Gastrocnemius medialis (tissue), 4 donors: ENCODE measurements around the gene UCK2. TPM values are rescaled to one million over a fixed set of nuclear protein-coding genes. Genes with fewer than 3 reads are reported as not detected.

Experiments used
- ATAC-seq, 2 donors: fragments of 150-250 bp; one replicate each; pipeline ENCODE4 v1.9.1; 2016
- DNase-seq, 2 donors: peaks; one replicate each; pipeline ENCODE4 v3.0.0-alpha.2; 2019
- H3K27ac ChIP-seq, 4 donors: fragments of 200-600 bp; sonication (generic); 1 replicate in 1 of 4; 2 replicates in 3 of 4; pipeline ENCODE4 v1.5.1; 2016 to 2018; ENCODE audit warnings: mild to moderate bottlenecking in 2 of 4, moderate library complexity in 1 of 4
- H3K27me3 ChIP-seq, 3 donors: fragments of 200-600 bp; sonication (generic) in 2 of 3; 1 replicate in 1 of 3; 2 replicates in 2 of 3; pipeline versions ENCODE4 v1.5.1 to v1.6.0; 2016 to 2019; ENCODE audit warnings: mild to moderate bottlenecking in 1 of 3, moderate library complexity in 1 of 3
- H3K36me3 ChIP-seq, 2 donors: fragments of 200-600 bp; sonication (generic) in 1 of 2; one replicate each; pipeline ENCODE4 v1.5.1; 2017 to 2018
- H3K4me1 ChIP-seq, 2 donors: fragments of 200-600 bp; sonication (generic) in 1 of 2; one replicate each; pipeline ENCODE4 v1.5.1; 2016 to 2017; ENCODE audit warnings: mild to moderate bottlenecking in 2 of 2
- H3K4me3 ChIP-seq, 4 donors: fragments of 200-600 bp; sonication (generic) in 3 of 4; 1 replicate in 1 of 4; 2 replicates in 3 of 4; pipeline ENCODE4 v1.5.1; 2016 to 2019; ENCODE audit warnings: mild to moderate bottlenecking in 2 of 4
- H3K9me3 ChIP-seq, 3 donors: fragments of 200-600 bp; sonication (generic) in 2 of 3; 1 replicate in 1 of 3; 2 replicates in 2 of 3; pipeline ENCODE4 v1.5.1; 2016 to 2019
- POLR2A ChIP-seq, 2 donors: fragments of 450-650 bp; IDR thresholded peaks; one replicate each; pipeline ENCODE4 v1.6.1; 2017; ENCODE audit warnings: antibody characterized with exemption in 2 of 2, mild to moderate bottlenecking in 2 of 2, moderate library complexity in 2 of 2
- in situ Hi-C, 4 donors: fragments of 200-750 bp; cut with MboI; loops; one replicate each; pipeline versions ENCODE4 v1.15.0 to v1.8.0; 2017; ENCODE audit warnings: low sequenced_read_pairs in 4 of 4
- intact Hi-C: fragments of 100-400 bp; cut with DNase I; formaldehyde crosslinking; loops from one replicate; pipeline ENCODE4 v1.15.1; 2023; ENCODE audit warnings: low total_unique reads
- total RNA-seq, 4 donors: library from RNA; depleted of rRNA; stranded (reverse); fragments of >200 nt; gene quantifications; one replicate each; pipeline versions ENCODE4 v1.1.0 to v1.2.3, GENCODE V29; 2016
- TF ChIP-seq, protein P1 (sequence below), 5 experiments: fragments of 450-650 bp in 3 of 5; fragments of 200-600 bp in 2 of 5; sonication (generic) in 2 of 5; IDR thresholded peaks in 4 of 5; conservative IDR thresholded peaks in 1 of 5; 1 replicate in 4 of 5; 2 replicates in 1 of 5; pipeline ENCODE4 v1.5.1; 2016 to 2019; ENCODE audit warnings: antibody characterized with exemption in 5 of 5, mild to moderate bottlenecking in 3 of 5, moderate library complexity in 3 of 5

UCK2 gene
- total RNA-seq, 4 donors from 2014 or later, result 14.0 to 32.7 (median 24.1) TPM

DNA sequence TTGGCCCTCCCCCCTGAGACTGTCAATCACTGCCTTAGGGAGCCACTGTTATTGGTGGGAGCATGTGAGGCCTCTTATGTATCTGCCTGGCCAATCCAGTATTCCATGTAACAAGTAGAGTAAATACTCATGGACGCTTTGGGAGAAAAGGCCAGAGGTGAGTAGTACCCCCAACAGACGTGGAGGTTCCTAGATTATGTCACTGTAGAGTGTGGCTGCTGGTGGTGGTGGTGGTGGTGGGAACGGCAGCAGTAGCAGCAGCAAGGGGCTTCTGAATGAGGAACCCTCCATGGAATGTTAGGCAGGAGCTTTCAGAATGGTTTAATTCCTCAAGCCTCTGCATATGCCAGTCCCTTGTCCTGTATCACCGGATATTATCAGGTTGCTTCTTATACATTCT is 118.5 kb downstream of the UCK2 start:
- H3K4me1 ChIP-seq, result no peaks in the 10 kb centered on the region
- in situ Hi-C loops (loop anchor here in 1 of 4 donors (25.0 kb wide), 1 partner anchor 216 kb away; the partner anchor contains the start of gene FAM78B), intact Hi-C loops (no loop called here)
- no peaks in the 10 kb centered on the region for H3K9me3 ChIP-seq
- no peak overlapping the region for H3K4me3 ChIP-seq
- ATAC-seq (no peak), DNase-seq (no peak)
- no peak for TF ChIP-seq POLR2A (IDR thresholded peaks at IDR 0.05)
- TF ChIP-seq, protein P1, sequence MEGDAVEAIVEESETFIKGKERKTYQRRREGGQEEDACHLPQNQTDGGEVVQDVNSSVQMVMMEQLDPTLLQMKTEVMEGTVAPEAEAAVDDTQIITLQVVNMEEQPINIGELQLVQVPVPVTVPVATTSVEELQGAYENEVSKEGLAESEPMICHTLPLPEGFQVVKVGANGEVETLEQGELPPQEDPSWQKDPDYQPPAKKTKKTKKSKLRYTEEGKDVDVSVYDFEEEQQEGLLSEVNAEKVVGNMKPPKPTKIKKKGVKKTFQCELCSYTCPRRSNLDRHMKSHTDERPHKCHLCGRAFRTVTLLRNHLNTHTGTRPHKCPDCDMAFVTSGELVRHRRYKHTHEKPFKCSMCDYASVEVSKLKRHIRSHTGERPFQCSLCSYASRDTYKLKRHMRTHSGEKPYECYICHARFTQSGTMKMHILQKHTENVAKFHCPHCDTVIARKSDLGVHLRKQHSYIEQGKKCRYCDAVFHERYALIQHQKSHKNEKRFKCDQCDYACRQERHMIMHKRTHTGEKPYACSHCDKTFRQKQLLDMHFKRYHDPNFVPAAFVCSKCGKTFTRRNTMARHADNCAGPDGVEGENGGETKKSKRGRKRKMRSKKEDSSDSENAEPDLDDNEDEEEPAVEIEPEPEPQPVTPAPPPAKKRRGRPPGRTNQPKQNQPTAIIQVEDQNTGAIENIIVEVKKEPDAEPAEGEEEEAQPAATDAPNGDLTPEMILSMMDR (IDR thresholded peaks at IDR 0.05 in 4 of 5, conservative IDR thresholded peaks at IDR 0.05 in 1 of 5), result no peak
- H3K27ac ChIP-seq, result no peak overlapping the region
- H3K27me3 ChIP-seq, result no peaks in the 10 kb centered on the region
- no peaks in the 10 kb centered on the region for H3K36me3 ChIP-seq

DNA sequence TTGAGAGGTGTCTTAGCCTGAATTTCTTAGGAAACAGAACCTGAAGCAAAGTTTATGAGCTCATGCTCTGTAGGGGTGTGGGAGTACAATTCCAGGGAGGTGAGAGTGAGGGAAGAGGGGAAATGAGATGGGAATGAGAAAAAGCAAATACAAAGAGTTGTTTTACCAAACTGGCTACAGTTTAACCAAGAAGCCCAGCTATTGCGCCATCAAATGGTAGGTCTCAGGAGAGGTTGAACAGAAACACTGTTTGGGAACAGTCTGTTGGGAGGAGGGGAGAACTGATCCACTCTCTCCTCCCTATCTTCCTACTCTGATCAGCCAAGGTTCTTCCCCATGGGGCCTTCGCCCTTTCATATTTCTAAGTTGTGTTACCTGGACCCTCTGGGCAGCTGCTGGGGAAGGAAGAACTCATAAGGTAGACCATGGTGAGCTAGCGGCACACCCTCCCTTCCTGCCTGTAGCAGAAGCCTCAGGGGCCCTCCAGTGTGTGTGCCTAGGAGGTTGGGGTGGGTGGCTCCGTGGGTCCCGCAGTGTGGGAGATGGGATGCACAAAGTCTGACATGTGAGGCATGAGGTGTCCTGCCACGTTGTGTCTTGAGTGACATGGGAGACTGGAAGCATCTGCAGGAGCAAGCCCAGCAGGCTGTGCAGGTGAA is 120.5 kb downstream of the UCK2 start:
- DNase-seq (no peak), ATAC-seq (no peak)
- in situ Hi-C loops, result loop anchor here in 1 of 4 donors (25.0 kb wide), 1 partner anchor 214 kb away; the partner anchor contains the start of gene FAM78B
- Histone ChIP-seq H3K9me3 (no peaks in the 10 kb centered on the region), H3K36me3 (no peaks in the 10 kb centered on the region), H3K4me1 (no peaks in the 10 kb centered on the region), H3K27me3 (no peaks in the 10 kb centered on the region), H3K4me3 (no peak overlapping the region), H3K27ac (no peak overlapping the region)
- intact Hi-C loops, result no loop called here
- no peak for TF ChIP-seq POLR2A (IDR thresholded peaks at IDR 0.05)
- TF ChIP-seq, protein P1 (IDR thresholded peaks at IDR 0.05 in 4 of 5, conservative IDR thresholded peaks at IDR 0.05 in 1 of 5), result no peak

DNA sequence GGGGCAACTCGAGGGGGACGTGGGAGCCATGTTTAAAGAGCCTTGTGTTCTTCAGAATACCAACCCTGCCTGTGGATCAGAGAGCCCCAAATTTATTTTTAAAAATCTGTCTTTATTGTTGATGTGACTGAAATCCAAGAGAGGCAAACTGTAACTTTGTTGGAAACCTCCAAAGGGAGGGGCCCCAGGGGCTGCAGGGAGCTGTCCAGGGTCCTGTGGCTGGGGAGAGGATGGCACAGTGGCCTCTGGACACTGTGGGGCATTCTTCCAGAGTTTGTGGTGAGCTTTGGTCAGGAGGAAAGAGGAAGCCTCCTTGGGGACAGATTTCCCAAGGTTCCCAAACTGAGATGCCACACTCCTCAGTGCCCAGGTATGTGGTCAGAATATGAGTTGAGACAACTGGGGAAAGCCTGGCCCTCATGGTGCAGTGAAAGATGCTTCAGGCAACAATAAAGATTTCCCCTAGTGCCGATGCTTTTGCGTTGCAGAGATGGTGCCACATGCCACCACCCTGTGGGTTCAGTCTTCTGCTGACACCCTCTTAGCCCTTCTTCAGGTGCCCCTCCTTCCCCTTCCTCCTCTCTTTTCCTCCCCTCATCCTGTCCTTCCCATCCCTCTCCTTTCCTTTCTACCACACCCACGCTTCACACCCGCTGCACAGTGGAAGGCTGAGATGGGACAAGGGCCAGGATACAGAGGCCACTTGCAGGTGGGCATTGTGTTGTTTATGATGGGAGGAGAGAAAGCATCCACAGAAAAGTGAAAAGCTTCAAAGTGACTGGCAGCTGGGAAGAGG is 122.1 kb downstream of the UCK2 start:
- TF ChIP-seq, protein P1 (IDR thresholded peaks at IDR 0.05 in 4 of 5, conservative IDR thresholded peaks at IDR 0.05 in 1 of 5), result no peak
- TF ChIP-seq POLR2A (IDR thresholded peaks at IDR 0.05), result no peak
- Histone ChIP-seq H3K4me1 (no peaks in the 10 kb centered on the region), H3K27ac (no peak overlapping the region), H3K27me3 (no peaks in the 10 kb centered on the region), H3K36me3 (no peaks in the 10 kb centered on the region), H3K9me3 (no peaks in the 10 kb centered on the region), H3K4me3 (no peak overlapping the region)
- in situ Hi-C loops (loop anchor here in 1 of 4 donors (25.0 kb wide), 1 partner anchor 213 kb away; the partner anchor contains the start of gene FAM78B), intact Hi-C loops (no loop called here)
- DNase-seq, result no peak
- no peak for ATAC-seq

DNA sequence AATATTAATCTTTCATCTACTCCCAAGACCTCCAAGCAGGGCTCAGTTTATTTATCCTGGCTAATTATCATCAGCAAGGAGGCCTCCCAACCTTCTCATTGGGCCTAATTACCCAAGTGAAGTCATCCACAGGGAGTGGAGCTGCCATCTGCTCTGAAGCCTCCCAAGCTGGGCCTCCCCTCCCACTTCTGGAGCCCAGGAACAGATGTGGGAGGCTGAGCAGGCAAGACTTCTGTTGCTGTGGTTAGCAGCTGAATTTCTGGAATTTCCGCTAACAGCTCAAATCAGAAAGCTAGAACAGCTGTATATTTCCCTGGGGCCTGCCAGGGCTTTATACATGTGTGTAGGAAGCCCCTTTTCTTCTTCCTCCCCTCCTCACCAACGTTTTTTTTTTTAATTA is 127.5 kb downstream of the UCK2 start:
- TF ChIP-seq, protein P1 (IDR thresholded peaks at IDR 0.05 in 4 of 5, conservative IDR thresholded peaks at IDR 0.05 in 1 of 5), result no peak
- no peak for TF ChIP-seq POLR2A (IDR thresholded peaks at IDR 0.05)
- in situ Hi-C loops (no loop called here), intact Hi-C loops (no loop called here)
- Histone ChIP-seq H3K4me3 (no peak overlapping the region), H3K27ac (no peak overlapping the region), H3K4me1 (no peaks in the 10 kb centered on the region), H3K9me3 (no peaks in the 10 kb centered on the region), H3K36me3 (no peaks in the 10 kb centered on the region), H3K27me3 (no peaks in the 10 kb centered on the region)
- no peak for DNase-seq
- no peak for ATAC-seq
